GM12873 (cell line): Measurements from ENCODE around the gene MISP3.

ENCODE experiments used
- TF ChIP-seq, protein P1 (sequence below): IDR thresholded peaks from 2 replicates; pipeline ENCODE4 v1.5.1; 2012; ENCODE audit warnings: low read depth, mild to moderate bottlenecking, moderate library complexity, low read length, control low read depth; ENCODE audit not compliant: insufficient read depth; ENCODE audit errors: missing control alignments

The MISP3 gene

DNA sequence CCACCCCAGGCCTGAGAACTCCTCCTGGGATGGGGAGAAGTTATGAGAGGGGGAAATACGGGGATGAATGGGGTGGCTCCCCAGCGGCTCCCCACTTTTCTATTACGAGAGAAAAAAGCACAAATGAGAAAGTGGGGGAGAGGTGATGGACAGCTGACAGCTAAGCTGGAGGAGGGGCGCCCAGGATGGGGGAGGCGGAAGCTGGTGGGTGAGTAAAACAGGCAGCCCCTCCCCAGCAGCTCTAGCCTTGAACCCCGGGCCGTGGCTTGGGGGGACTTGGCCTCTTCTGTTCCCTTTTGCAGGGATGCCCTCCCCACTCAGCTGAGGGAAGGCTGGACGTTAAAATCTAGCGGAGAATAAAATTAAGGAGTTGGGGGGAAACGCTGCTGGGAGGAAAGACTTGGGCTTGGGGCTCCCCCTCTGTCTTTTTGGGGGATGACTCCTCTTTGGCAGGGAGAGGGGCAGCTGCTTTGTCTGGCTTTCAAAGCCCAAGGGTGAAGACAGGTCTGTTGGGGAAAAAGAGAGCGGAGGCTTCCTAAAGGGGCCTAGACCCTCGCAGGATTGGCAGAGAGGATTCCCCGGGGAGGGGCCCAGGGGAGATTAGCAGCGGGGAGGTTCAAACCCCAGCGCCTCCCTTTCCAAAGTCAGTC, 19.4 kb downstream of the MISP3 start:
- TF ChIP-seq, protein P1, sequence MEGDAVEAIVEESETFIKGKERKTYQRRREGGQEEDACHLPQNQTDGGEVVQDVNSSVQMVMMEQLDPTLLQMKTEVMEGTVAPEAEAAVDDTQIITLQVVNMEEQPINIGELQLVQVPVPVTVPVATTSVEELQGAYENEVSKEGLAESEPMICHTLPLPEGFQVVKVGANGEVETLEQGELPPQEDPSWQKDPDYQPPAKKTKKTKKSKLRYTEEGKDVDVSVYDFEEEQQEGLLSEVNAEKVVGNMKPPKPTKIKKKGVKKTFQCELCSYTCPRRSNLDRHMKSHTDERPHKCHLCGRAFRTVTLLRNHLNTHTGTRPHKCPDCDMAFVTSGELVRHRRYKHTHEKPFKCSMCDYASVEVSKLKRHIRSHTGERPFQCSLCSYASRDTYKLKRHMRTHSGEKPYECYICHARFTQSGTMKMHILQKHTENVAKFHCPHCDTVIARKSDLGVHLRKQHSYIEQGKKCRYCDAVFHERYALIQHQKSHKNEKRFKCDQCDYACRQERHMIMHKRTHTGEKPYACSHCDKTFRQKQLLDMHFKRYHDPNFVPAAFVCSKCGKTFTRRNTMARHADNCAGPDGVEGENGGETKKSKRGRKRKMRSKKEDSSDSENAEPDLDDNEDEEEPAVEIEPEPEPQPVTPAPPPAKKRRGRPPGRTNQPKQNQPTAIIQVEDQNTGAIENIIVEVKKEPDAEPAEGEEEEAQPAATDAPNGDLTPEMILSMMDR = peak; percentile 41

DNA sequence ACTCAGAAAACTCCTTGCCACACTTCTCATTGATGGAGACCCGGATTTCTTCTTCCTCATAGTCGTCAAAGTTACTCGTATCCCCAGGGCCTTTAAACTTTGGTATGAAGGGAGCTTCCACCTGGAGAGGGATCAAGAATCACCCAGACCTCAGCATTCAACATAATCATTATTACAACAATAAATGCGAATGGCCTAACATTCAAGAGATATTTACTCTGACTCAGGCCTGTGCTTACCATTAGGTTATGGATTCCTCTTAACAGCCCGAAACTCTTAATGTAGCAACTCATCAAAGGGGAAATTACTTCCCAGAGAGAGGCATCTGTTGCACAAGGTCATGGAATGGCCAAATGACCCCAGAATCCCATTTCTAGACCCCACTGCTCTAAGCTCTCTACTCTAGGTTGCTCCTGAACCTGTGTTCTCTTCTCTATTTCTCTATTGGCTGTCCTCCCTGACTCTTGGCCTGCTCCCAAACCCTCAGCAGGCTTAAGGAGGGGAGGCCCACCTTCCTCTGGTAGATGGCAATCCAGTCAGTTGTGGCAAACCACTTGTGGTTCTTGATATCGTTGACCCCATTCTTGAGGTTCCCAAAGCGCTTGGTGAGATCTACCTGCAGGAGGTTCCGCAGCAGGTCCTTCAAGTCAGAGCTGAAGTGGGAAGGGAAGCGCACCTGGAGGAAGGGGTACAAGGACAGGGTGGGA, 20.7 kb downstream of the MISP3 start:
- TF ChIP-seq, protein P1 = no peak

DNA sequence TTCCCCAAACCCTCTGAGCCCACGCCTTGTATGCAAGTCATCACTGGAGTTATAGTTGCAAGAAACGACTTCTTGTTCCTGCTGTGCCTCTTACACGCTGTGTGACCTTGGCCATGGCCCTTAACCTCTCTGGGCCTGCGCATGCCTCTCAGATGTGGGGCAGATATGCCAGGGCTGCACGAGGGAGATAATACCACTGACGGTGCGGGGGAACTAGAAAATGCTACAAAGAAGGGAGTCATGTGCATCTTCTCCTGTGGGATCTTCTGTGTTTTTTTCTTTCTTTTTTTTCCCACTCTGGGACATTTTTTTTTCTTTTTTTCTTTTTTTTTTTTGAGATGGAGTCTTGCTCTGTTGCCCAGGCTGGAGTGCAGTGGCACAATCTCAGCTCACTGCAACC, 22.3 kb downstream of the MISP3 start:
- TF ChIP-seq, protein P1 = no peak

DNA sequence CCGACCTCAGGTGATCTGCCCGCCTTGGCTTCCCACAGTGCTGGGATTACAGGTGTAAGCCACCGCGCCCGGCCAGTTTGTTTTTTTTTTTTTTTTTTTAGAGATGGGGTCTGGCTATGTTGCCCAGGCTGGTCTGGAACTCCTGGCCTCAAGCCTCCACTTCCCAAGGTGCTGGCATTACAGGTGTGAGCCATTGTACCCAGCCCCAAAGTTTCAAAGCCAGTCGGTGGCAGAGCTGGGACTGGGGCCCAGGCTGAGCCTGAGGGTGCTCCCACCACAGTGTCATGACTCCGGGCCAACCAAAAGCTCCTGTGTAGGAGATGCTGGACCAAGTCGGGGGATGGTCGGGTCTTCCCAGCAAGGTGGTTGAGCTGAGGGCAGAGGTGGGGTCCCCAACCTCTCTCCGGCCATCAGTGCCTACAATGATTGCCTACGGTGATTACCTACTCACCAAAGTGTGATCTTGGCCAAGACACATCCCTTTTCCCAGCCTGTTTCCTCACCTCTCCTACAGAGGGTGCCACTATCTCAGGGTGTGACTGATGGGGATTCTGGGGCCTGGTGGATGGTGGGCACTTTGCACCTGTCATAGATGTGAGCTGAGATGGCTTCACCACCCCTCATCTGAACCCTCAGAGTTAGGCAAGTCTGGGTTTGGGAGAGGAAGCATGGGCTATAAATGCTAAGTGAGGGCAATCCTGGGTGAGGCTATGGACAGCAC, 23.8 kb downstream of the MISP3 start:
- TF ChIP-seq, protein P1 = peak; percentile 19

DNA sequence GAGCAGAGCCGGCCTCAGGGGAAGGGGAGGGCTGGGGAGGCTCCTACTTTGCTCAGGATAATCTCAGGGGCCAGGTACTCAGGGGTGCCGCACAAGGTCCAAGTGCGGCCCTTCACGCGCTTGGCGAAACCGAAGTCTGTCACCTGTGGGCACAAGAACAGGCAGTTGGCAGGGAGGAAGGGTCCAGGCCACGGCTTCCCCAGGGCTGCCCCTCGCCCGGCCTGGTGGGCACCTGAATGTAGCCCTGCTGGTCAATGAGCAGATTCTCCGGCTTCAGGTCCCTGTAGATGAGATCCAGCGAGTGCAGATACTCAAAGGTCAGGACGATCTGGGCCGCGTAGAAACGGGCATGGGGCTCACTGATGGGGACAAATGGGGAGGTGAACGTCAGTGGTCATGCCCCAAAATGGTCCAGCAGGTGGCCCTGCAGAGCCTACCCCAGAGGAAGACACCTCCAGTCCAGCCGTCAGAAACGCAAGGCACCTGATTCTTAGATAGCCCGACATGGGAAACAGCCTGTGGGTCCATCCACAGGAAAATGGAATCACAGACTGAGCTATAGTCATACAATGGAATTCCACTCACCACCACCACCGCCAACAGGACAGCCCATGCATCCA, 25.1 kb downstream of the MISP3 start:
- TF ChIP-seq, protein P1 = no peak

DNA sequence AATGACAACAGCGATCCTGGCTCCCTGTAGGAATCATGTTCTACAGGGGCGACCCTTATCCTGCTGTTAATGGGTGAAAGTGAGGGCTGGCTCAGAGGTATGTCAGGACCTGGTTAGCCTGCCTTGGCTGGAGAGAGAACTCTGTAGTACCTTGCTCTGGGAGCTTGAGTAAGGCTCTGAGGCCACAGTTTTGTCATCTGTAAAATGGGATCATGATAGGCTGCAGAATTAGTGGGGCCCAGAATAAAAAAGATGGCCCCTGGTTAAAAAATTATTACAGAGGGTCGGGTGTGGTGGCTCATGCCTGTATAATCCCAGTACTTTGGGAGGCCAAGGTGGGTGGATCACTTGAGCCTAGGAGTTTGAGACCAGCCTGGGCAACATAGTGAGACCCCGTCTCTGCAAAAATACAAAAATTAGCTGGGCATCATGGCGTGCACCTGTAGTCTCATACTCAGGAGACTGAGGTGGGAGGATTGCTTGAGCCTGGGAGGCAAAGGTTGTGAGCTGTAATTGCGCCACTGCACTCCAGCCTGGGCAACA, 28.5 kb downstream of the MISP3 start:
- TF ChIP-seq, protein P1 = no peak

DNA sequence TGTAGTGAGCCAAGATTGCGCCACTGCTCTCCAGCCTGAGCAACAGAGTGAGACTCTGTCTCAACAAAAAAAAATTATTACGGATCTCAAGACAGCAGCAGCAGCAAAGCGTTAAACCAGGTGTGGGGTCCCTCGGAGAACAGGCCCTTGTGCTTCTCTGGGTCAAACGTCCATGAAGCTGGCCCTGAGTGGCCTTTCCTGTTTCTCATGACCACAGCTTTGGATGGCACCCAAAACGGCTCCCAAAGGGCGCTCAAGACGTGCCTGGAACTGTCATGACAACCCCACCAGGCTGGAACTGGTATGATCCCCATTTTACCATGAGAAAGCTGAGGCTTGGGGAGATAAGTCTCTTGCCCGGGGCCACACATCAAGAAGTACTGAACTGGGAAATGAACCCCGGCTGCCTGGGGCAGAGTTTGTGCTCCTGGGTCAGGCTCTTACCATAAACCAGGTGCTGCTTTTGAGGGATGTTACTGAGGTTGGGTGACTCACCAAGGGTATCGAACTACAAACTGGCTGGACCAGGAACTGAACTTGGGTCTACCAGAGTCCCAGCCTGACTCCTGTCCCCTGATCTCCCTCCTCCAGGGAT, 29.6 kb downstream of the MISP3 start:
- TF ChIP-seq, protein P1 = no peak
